MCF 10A (cell line): Measurements from ENCODE around the gene FAM117A. TPM values are rescaled to one million over a fixed set of nuclear protein-coding genes. Genes with fewer than 3 reads are reported as not detected.
A peak's percentile ranks its signal among the peaks of the same experiment; 100 is the strongest.

Experiments used
- BruUV-seq: library from RNA; stranded (reverse); fragments of 400-500 nt; replicated peaks from 2 replicates; lab custom pipeline; 2021; lab: Mats Ljungman, UMichigan
- CTCF ChIA-PET: fragments of 300-600 bp; sonication (Branson Sonifier 250); formaldehyde crosslinking; extraction: SDS; loops from one replicate; lab custom pipeline; 2021; ENCODE audit warnings: antibody characterized with exemption, inconsistent platforms; lab: Yijun Ruan, JAX
- POLR2A ChIA-PET: fragments of 300-600, 350-650 bp; sonication (Branson Sonifier 250); formaldehyde crosslinking; extraction: SDS; loops from one replicate; lab custom pipeline; 2020; ENCODE audit warnings: antibody characterized with exemption, inconsistent platforms; lab: Yijun Ruan, JAX
- DNase-seq: peaks from one replicate; pipeline ENCODE4 v3.0.0-alpha.2; 2018; ENCODE audit not compliant: unreplicated experiment
- H3K27ac Mint-ChIP-seq: one replicate; pipeline ENCODE4 v1.8.0; 2022; ENCODE audit warnings: mild to moderate bottlenecking, low read depth, mixed read lengths; ENCODE audit not compliant: unreplicated experiment
- H3K27me3 Mint-ChIP-seq: one replicate; pipeline ENCODE4 v1.8.0; 2022; ENCODE audit warnings: mixed read lengths; ENCODE audit not compliant: insufficient read depth, unreplicated experiment
- H3K36me3 Mint-ChIP-seq: one replicate; pipeline ENCODE4 v1.8.0; 2022; ENCODE audit warnings: mild to moderate bottlenecking, moderate library complexity, mixed read lengths; ENCODE audit not compliant: insufficient read depth, unreplicated experiment
- H3K4me1 Mint-ChIP-seq: one replicate; pipeline ENCODE4 v1.8.0; 2022; ENCODE audit warnings: mixed read lengths; ENCODE audit not compliant: insufficient read depth, unreplicated experiment
- H3K4me3 Mint-ChIP-seq: one replicate; pipeline ENCODE4 v1.8.0; 2022; ENCODE audit warnings: mild to moderate bottlenecking, moderate library complexity, mixed read lengths; ENCODE audit not compliant: unreplicated experiment
- H3K9me3 Mint-ChIP-seq: one replicate; pipeline ENCODE4 v1.8.0; 2022; ENCODE audit warnings: mixed read lengths; ENCODE audit not compliant: unreplicated experiment
- intact Hi-C: fragments of 100-400 bp; cut with micrococcal nuclease; formaldehyde crosslinking; loops from 2 replicates; pipeline ENCODE4 v1.14.1; 2022
- total RNA-seq: library from RNA; stranded (reverse); gene quantifications from 2 replicates; pipeline ENCODE4 v1.2.3, GENCODE V29; 2022
- TF ChIP-seq, protein P1 (sequence below): fragments of 200-600 bp; IDR thresholded peaks from one replicate; pipeline ENCODE4 v1.8.0; 2022; ENCODE audit warnings: antibody characterized with exemption, mild to moderate bottlenecking; ENCODE audit not compliant: unreplicated experiment

The FAM117A gene
- total RNA-seq, 1 experiment from 2014 or later, result 2.0 TPM

DNA sequence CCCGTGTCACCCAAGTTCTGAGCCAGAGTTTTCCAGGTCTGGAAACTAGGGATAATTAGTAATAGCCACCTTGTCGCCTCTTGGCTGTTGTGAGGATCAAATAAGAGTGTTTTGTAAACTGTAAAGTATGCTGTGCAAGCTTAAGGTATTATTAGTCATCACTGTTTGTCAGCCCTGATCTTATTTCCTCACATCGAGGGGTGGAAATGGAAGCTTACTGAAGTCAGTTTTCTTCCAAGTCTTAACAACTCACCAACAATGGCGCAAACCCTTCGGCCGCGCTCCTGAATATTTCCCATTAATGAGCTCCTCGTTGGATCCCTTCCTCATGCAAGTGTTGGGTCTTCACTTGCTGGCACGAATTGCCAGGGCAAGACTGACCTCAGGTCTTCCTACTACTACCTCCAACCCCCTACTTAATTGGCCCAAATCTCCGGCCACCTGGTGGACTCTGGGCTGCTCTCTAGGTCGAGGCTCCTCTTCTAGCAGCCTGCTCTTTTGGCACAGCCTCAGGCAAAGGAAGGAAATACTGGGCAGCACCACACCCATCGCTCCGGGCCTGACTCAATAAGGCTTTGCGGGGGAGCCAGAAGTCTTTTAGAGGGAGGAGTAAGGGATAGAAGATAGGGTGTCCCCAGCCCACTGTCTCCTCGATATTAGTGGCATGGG, 55.3 kb downstream of the FAM117A start:
- Mint-ChIP-seq H3K4me3 (peak overlapping the region; percentile 83), H3K4me1 (peaks cover 23% of the 10 kb centered on the region), H3K27ac (peak overlapping the region; percentile 100), H3K36me3 (peaks cover 26% of the 10 kb centered on the region), H3K27me3 (no peaks in the 10 kb centered on the region), H3K9me3 (no peaks in the 10 kb centered on the region)
- ChIA-PET POLR2A (interaction anchor here (0.6 to 3.5 kb wide), 24 partner anchors 10 to 838 kb away, joined by 3 to 35 read pairs (median 4); partner anchors contain the start of genes FAM117A, KAT7 and PHB1), CTCF (interaction anchor here (0.6 to 7.4 kb wide), 26 partner anchors 9 to 1205 kb away, joined by 3 to 47 read pairs (median 4); partner anchors contain the start of gene KAT7)
- DNase-seq, result no peak
- intact Hi-C loops, result loop anchor here (1.0 to 5.0 kb wide), 2 partner anchors 71 to 289 kb away; partner anchors contain the start of gene DLX3
- TF ChIP-seq, protein P1, sequence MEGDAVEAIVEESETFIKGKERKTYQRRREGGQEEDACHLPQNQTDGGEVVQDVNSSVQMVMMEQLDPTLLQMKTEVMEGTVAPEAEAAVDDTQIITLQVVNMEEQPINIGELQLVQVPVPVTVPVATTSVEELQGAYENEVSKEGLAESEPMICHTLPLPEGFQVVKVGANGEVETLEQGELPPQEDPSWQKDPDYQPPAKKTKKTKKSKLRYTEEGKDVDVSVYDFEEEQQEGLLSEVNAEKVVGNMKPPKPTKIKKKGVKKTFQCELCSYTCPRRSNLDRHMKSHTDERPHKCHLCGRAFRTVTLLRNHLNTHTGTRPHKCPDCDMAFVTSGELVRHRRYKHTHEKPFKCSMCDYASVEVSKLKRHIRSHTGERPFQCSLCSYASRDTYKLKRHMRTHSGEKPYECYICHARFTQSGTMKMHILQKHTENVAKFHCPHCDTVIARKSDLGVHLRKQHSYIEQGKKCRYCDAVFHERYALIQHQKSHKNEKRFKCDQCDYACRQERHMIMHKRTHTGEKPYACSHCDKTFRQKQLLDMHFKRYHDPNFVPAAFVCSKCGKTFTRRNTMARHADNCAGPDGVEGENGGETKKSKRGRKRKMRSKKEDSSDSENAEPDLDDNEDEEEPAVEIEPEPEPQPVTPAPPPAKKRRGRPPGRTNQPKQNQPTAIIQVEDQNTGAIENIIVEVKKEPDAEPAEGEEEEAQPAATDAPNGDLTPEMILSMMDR, result no peak
- BruUV-seq, result no TSS peak

DNA sequence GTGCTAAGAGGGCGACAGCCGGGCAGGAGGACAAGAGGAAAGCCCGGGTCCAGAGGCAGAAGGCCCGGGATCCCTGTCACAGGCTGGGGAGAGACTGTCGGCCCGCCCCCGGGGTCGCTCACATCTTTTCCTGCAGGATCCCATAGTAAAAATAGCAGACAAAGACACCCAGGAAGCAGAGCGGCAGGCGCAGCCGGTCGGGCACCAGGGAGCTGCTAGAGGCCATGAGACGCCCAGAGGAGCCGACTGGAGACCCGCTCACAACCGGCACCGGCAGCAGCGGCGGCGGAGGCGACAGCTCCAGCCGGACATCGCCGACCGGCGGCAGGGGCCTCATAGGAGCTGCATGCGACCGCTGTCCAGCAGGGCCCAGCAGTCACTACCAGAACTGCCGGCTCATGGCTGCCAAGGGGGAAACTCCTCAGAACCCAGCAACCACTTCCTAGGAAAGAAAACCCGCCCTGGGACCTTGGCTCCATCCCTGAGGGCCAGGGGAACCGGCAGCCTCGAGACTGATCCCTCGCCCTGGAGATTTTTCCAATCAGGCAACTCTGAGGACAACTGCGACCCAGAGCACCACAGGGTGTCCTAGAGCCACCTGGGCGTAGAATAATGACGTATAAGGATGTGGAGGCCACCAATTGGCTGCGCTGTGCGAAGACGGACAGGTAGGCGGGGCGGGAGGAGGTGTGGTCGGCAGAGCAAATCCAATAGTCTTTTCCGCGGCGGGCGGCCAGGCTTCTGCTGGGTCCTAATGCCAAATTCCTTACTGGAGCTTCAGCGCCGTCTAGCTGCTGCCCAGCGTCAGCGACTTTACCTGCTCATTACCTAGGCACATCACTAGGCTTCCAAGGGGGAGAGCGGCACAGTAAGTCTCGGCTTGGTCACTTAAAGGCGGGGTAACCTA, 56.1 kb downstream of the FAM117A start, which contains the start of gene SLC35B1:
Gene SLC35B1 (minus strand): TSS at position 357 of the 907 bp plus-strand sequence. CDS start 131 bp downstream, at position 226.
- POLR2A ChIA-PET, result interaction anchor here (0.5 to 3.5 kb wide), 26 partner anchors 9 to 837 kb away, joined by 3 to 35 read pairs (median 4); partner anchors contain the start of genes FAM117A and KAT7

DNA sequence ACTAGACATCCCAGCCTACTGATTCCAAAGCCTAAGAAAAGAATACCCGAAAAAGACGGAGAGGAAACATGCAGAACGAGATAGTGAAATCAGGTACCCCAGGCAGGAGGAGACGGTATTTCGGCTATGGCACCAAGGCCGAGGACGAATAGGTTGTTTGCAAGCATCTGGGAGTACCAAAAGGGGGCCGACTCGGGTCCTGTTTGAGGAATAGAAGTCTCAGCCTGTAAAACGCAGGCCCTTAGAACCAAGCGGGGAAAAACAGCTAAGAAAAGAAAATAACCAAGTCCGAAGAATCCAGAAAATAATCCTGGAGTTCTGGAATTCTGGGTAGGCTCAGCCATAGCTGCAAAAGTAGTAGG, 56.7 kb downstream of the FAM117A start:
- TF ChIP-seq, protein P1, result no peak
- intact Hi-C loops, result loop anchor here (5.0 kb wide), 1 partner anchor 290 kb away; the partner anchor contains the start of gene DLX3
- Mint-ChIP-seq H3K4me1 (peaks cover 23% of the 10 kb centered on the region), H3K9me3 (no peaks in the 10 kb centered on the region), H3K27me3 (no peaks in the 10 kb centered on the region), H3K4me3 (peak overlapping the region; percentile 83), H3K27ac (peak overlapping the region; percentile 100), H3K36me3 (peaks cover 36% of the 10 kb centered on the region)
- POLR2A ChIA-PET, result interaction anchor here (0.7 to 3.5 kb wide), 14 partner anchors 8 to 378 kb away, joined by 3 to 35 read pairs (median 6); partner anchors contain the start of genes FAM117A and KAT7
- no TSS peak for BruUV-seq
- DNase-seq, result no peak
- CTCF ChIA-PET, result interaction anchor here (0.7 to 7.4 kb wide), 19 partner anchors 11 to 281 kb away, joined by 3 to 47 read pairs (median 4); no protein-coding TSS in a partner anchor

More for the DNA sequence above, 56.1 kb downstream of the FAM117A start, which contains the start of gene SLC35B1:
- intact Hi-C loops, result loop anchor here (1.0 to 5.0 kb wide), 2 partner anchors 71 to 289 kb away; partner anchors contain the start of gene DLX3
- peak; percentile 99 for DNase-seq
- Mint-ChIP-seq H3K27me3 (no peaks in the 10 kb centered on the region), H3K27ac (peak within 1 kb of the TSS; percentile 100), H3K4me1 (peaks cover 23% of the 10 kb centered on the region), H3K4me3 (peak within 1 kb of the TSS; percentile 83), H3K9me3 (no peaks in the 10 kb centered on the region), H3K36me3 (peaks cover 33% of the 10 kb centered on the region)
- no TSS peak for BruUV-seq
- CTCF ChIA-PET, result interaction anchor here (0.7 to 7.4 kb wide), 32 partner anchors 8 to 374 kb away, joined by 3 to 47 read pairs (median 4); partner anchors contain the start of gene KAT7
- TF ChIP-seq, protein P1, result peak; percentile 62
